Measurements from ENCODE around the gene REX1BD.

The REX1BD gene

GRCh38 chr19:18610556-18611326, 22.1 kb downstream of the REX1BD start:
- Histone ChIP-seq H3K4me1 (ENCODE audit: control insufficient read depth, low read length) (peaks cover 21% of the 10 kb centered on the region), H3K9me3 (ENCODE audit: control insufficient read depth, insufficient read depth, low read length) (no peaks in the 10 kb centered on the region), H3K9me2 (replicated peaks; ENCODE audit: control insufficient read depth, low read length) (no peaks in the 10 kb centered on the region), H4K20me1 (ENCODE audit: control insufficient read depth, insufficient read depth, low read depth, low read length) (no peaks in the 10 kb centered on the region), H3K4me2 (ENCODE audit: low read length) (0 out of 2 replicates have a peak overlapping the region, but pooled peaks have one; percentile 31), H3K36me3 (ENCODE audit: control insufficient read depth, low read length) (no peaks in the 10 kb centered on the region), H3K27me3 (ENCODE audit: control insufficient read depth, low read length) (peaks cover 86% of the 10 kb centered on the region), H3K27ac (ENCODE audit: low read depth, low read length) (no peak overlapping the region), H3K79me2 (ENCODE audit: control insufficient read depth, low read length) (no peaks in the 10 kb centered on the region), H3K4me3 (ENCODE audit: low read length) (no peak overlapping the region), H3F3A (ENCODE audit: control insufficient read depth, insufficient read depth) (no peaks in the 10 kb centered on the region)
- no peak for TF ChIP-seq CTCF (IDR thresholded peaks at IDR 0.05; ENCODE audit: low read depth, low read length, poor library complexity, severe bottlenecking)
- peak; percentile 99; the same call in 1 of the 2 replicates for TF ChIP-seq EZH2phosphoT487 (IDR thresholded peaks at IDR 0.05; ENCODE audit: borderline replicate concordance, low read length)

GRCh38 chr19:18611327-18612050, 22.9 kb downstream of the REX1BD start:
- Histone ChIP-seq H3K27me3 (ENCODE audit: control insufficient read depth, low read length) (peaks cover 83% of the 10 kb centered on the region), H3F3A (ENCODE audit: control insufficient read depth, insufficient read depth) (no peaks in the 10 kb centered on the region), H3K9me3 (ENCODE audit: control insufficient read depth, insufficient read depth, low read length) (no peaks in the 10 kb centered on the region), H3K27ac (ENCODE audit: low read depth, low read length) (no peak overlapping the region), H4K20me1 (ENCODE audit: control insufficient read depth, insufficient read depth, low read depth, low read length) (no peaks in the 10 kb centered on the region), H3K9me2 (replicated peaks; ENCODE audit: control insufficient read depth, low read length) (no peaks in the 10 kb centered on the region), H3K4me2 (ENCODE audit: low read length) (peak overlapping the region; percentile 46), H3K79me2 (ENCODE audit: control insufficient read depth, low read length) (no peaks in the 10 kb centered on the region), H3K4me3 (ENCODE audit: low read length) (peak overlapping the region; percentile 42), H3K36me3 (ENCODE audit: control insufficient read depth, low read length) (no peaks in the 10 kb centered on the region), H3K4me1 (ENCODE audit: control insufficient read depth, low read length) (peaks cover 21% of the 10 kb centered on the region)
- 0 out of 2 replicates have a peak, but pooled peaks have one; percentile 92 for TF ChIP-seq EZH2phosphoT487 (IDR thresholded peaks at IDR 0.05; ENCODE audit: borderline replicate concordance, low read length)
- no peak for TF ChIP-seq CTCF (IDR thresholded peaks at IDR 0.05; ENCODE audit: low read depth, low read length, poor library complexity, severe bottlenecking)

GRCh38 chr19:18612051-18612771, 23.6 kb downstream of the REX1BD start:
- TF ChIP-seq EZH2phosphoT487 (IDR thresholded peaks at IDR 0.05; ENCODE audit: borderline replicate concordance, low read length) (no peak; the same call in none of the 2 replicates), CTCF (IDR thresholded peaks at IDR 0.05; ENCODE audit: low read depth, low read length, poor library complexity, severe bottlenecking) (no peak)
- H3K9me2 ChIP-seq (replicated peaks; ENCODE audit: control insufficient read depth, low read length): no peaks in the 10 kb centered on the region
- H3K79me2 ChIP-seq (ENCODE audit: control insufficient read depth, low read length): no peaks in the 10 kb centered on the region
- no peak overlapping the region for H3K27ac ChIP-seq (ENCODE audit: low read depth, low read length)
- no peaks in the 10 kb centered on the region for H3K9me3 ChIP-seq (ENCODE audit: control insufficient read depth, insufficient read depth, low read length)
- H3K4me1 ChIP-seq (ENCODE audit: control insufficient read depth, low read length): peaks cover 21% of the 10 kb centered on the region
- peak overlapping the region; percentile 46 for H3K4me2 ChIP-seq (ENCODE audit: low read length)
- peak overlapping the region; percentile 42 for H3K4me3 ChIP-seq (ENCODE audit: low read length)
- H3K27me3 ChIP-seq (ENCODE audit: control insufficient read depth, low read length): peaks cover 82% of the 10 kb centered on the region
- no peaks in the 10 kb centered on the region for H3K36me3 ChIP-seq (ENCODE audit: control insufficient read depth, low read length)
- H4K20me1 ChIP-seq (ENCODE audit: control insufficient read depth, insufficient read depth, low read depth, low read length): no peaks in the 10 kb centered on the region
- H3F3A ChIP-seq (ENCODE audit: control insufficient read depth, insufficient read depth): no peaks in the 10 kb centered on the region
